ENCODE data around the gene CCL23.
"Not testable (repeated sequence)": the region's sequence is repeated elsewhere in the genome, so short reads cannot be mapped to it uniquely, and the experiment has no call there.

CCL23 gene, protein sequence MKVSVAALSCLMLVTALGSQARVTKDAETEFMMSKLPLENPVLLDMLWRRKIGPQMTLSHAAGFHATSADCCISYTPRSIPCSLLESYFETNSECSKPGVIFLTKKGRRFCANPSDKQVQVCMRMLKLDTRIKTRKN

DNA sequence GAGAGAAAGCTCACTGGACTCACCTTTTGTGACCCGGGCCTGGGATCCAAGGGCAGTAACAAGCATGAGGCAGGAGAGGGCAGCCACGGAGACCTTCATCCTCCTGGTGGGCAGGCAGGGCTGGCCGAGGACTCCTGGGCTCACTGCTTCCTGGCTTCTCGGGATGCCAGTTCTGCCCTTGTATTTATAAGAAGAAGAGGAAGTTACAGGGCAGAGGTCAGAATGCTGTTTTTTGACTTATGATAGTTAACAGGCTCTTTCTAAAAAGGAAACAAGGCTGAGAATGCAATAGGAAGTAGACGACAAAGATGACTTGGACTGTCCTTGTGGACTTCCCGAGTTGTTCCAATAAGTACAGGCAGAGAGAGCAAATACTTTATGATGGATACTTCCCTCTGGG, at the start of gene CCL23:
CCL23 (minus strand) TSS at position 174 of the 400 bp plus-strand sequence; CDS start at position 99, 75 bp downstream.
- no peak for DNase-seq (ENCODE audit: low read depth in 2 of 2, low spot score in 1 of 2)

DNA sequence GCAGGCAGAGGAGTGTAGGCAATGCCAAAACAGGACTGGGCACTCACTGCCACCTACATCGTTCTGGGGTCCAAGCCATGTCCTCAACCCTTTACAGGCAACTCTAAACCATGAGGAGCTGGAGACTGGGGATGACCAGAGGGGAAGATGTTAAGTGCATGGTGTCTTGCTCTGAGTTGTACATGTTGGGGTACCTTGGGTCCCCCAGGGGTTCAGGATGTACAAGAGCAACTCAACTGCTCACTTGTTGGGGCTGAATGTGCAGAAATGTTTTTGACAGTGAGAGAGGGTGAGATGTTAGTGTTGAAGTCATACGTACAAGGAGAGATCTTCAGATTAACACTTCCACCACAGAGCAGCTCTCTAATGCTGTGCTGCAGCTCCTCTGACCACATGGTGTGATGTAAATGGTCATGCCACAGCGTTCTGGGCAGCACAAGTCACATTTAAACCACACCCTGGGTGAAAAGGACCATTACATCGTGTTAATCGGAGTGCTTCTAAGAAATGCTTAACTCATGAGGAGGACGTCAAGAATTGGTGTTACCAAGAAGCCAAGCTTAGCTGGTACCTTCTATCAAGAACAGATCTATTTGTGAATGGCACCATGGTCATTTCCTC, 48.7 kb upstream of the CCL23 start:
- no peak for DNase-seq (ENCODE audit: low read depth in 2 of 2, low spot score in 1 of 2)

DNA sequence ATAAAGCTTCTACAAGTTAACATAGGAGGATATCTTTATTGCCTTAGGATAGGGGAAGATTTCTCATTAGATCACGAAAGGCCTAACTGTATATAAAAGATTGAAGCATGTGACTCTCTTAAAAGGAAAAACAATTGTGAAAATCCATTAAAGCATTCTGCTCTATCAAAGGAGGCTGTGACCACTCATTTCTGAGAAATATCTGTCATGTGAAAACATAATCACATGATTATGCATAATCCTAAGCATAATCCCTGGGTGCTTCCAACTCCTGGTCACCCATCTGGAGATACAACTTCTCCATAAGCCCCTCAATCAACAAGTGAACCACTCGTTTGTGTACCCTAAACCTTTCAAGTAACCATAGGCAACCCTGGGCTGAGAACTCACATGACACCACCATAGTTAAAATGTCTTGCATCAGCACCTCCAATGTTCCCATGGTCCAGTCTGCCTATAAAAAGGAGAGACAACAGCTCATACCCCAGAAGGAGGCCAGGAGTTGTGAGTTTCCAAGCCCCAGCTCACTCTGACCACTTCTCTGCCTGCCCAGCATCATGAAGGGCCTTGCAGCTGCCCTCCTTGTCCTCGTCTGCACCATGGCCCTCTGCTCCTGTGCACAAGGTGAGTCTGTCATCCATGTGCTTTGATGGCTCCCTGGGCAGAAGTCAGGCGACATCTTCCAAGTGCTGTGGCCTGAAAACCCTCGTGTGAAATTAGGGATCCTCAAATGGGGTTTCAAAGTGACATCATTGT, 46.2 kb upstream of the CCL23 start, which contains the start of gene CCL18:
CCL18 (plus strand) TSS at position 487 of the 756 bp plus-strand sequence; CDS start at position 558, 71 bp downstream.
- no peak for DNase-seq (ENCODE audit: low read depth in 2 of 2, low spot score in 1 of 2)

DNA sequence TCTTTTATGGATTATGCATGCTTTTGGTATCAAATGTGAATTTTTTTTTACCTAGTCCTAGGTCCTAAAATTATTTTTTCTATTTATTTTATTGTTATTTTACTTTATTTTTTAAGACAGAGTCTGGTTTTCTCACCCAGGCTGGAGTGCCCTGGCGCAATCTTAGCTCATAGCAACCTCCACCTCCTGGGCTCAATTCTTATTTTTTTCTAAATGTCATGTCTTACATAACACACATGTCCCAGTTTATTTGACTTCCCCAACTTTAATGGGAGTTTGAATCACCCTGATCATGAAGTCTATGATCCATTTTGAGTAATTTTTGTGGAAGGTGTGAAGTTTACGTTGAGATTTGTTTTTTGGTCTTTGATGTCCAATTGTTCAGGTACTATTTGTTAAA, 43.0 kb upstream of the CCL23 start:
- no peak for DNase-seq (ENCODE audit: low read depth in 2 of 2, low spot score in 1 of 2)

DNA sequence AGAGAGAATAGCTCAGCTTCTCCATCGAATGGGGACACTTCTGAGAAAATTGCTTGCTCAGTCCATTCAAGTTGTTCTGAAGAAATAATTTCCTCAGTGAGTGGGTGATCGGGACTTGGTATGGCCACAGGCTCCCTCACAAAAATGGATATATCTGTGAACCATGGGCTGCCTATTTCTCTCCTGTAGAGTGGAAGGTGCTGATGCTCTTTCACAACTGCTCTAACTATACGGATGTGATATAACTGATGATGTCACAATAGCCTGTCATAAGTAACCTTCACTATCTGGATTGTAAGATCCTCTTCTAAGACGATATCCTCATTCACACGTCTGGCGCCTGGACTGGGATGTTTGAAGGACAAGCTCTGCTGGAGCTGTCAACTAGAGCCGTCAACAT, 41.6 kb upstream of the CCL23 start:
- DNase-seq (ENCODE audit: low read depth in 2 of 2, low spot score in 1 of 2): no peak

DNA sequence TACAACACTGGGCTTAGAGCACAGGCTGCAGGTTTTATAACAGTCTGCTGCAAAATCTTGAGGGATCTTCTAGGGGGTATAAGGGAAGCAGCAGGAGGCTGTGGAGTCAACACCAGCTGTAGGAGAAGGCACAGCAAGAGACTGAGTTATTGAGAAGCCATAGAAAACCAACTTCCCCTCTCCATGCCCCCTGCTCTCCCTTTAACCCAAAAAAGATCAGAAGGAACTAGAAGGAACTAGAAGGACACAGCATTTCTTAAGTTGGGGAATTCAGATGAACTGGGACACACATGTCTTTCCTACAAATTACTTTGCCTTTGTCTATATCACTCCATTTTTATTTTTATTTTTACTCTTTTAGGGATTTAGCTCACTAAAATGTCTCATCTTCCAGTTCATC, 40.1 kb upstream of the CCL23 start:
- no peak for DNase-seq (ENCODE audit: low read depth in 2 of 2, low spot score in 1 of 2)

DNA sequence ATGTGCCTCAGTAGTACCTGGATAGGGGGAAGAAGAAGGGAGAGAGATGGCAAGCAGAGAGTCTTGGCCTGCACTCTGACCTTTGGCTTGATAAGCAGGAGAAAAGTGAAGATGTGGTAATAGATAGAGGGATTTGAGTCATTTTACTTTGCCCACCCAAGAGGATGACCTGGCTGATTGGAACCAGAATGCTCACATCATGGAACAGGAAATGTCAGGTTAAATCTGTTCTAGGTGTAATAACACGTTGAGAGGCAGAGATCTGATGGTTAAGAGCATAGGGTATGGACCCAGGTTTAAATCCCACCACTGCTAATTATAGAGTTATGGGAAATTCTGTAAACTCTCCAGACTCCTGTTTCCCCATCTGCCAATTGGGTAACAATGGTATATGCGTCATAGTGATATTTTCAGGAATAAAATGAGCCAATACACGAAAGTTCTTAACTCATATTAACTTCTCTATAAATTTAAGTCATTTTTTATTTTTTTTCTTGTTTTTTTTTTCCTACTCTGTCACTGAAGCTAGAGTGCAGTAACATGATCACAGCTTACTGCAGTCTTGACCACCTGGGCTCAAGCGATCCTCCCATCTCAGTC, 38.2 kb upstream of the CCL23 start:
- no peak for DNase-seq (ENCODE audit: low read depth in 2 of 2, low spot score in 1 of 2)

DNA sequence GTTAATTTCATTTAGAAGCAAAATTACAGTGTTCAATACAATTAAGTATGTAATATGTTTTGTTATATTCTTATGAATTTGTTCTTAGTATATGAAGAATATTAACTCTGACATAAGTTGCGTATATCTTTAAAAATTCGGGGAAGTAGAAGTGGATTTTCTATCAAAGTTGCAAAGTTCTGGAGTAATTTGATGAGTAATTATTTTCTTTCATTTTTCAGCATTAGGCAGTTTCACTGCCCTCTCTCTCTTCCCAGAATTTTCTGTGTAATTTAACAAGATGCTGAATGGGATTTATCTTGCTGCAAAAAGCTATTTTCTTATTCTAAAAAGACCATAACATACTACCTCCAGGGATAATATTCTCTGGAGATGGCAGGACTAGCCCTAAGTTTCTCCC, 37.4 kb upstream of the CCL23 start:
- DNase-seq (ENCODE audit: low read depth in 2 of 2, low spot score in 1 of 2): no peak

DNA sequence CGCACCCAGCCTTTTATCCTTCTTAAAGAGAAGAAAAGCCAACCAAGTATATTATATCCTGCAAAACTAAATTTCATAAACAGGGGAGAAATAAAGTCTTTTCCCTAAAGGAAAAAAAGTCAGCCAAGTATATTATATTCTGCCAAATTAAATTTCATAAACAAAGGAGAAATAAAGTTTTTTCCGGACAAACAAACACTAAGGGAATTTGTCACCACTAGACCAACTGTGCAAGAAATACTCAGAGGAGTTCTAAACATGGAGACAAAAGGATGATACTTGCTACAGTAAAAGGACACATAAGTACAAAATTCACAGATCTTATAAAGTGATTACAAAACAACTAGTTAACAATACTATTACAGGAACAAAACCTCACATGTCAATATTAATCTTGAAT, 31.9 kb upstream of the CCL23 start:
- no peak for DNase-seq (ENCODE audit: low read depth in 2 of 2, low spot score in 1 of 2)

DNA sequence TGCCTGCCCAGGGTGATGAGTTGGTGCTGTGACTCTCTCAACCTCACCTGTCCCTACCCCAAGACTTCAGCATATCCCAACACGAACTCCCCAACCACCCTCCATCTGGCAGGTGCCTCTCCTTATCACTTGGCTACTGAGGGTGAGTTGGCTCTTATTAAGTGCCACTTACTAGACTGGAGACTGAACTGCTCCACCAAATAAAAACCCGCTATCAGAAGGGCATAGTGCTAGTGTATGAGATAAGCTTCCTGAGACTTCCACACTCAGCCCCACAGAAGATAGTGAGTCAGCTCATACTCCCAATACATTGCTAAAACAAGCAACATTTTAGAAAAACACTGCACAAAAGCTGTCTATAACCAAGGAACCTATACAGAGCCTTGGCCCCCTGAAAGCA, 30.3 kb upstream of the CCL23 start:
- DNase-seq (ENCODE audit: low read depth in 2 of 2, low spot score in 1 of 2): no peak

DNA sequence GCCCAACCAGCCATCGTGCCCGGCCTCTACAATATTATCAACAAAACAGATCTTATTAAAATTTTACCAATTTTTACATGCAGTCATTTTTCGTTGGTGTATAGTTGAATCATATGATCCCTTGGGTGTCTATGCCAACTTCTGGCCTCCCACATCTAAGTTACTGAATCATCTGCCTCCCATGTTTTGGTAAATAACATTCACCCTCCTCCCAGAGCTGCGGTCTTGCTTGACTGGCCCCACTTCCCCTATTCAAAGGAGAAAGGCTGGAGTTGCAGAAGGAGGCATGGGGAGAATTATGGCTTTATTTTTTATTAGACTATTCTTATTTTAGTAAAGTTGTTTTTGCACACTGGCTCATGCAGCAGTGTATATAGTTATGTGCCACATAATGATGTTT, 18.5 kb upstream of the CCL23 start:
- DNase-seq (ENCODE audit: low read depth in 2 of 2, low spot score in 1 of 2): no peak

DNA sequence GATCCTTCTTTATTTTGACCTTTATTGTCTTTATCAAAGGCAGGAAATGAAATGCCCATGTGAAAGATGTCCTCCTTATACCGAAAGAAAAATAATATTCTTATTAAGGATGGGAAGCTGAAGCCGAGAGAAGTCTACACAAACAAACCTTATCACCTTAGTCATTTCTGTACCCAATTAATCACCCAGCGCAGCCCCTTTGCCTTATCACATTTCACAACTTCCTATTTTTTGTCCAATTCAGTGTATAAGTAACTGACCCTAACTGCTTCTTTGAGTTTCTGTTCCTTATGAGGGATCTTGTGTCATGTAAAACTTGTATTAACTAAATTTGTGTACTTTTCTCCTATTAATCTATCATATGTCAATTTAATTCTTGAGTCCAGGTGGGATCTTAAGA, 16.4 kb upstream of the CCL23 start:
- DNase-seq (ENCODE audit: low read depth in 2 of 2, low spot score in 1 of 2): no peak

DNA sequence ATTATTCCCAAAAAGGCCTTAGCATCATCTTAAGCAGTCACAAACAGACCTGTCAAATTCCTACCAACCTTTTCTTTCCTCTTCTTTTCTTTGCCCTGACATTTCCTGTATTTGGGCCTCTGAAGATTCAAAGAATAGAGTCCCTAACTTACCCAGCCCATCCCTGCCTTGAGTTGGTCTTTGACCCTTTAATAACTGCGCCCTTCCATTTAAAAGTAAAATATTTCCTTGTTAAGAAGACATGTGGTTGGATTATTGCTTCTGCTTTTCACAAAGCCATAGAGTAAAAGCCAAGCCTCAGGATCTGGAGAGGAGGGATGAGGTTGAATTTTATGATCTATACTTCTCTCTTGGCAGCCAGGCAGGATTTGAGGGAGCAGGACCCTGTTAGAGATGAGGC, 13.2 kb upstream of the CCL23 start:
- no peak for DNase-seq (ENCODE audit: low read depth in 2 of 2, low spot score in 1 of 2)

DNA sequence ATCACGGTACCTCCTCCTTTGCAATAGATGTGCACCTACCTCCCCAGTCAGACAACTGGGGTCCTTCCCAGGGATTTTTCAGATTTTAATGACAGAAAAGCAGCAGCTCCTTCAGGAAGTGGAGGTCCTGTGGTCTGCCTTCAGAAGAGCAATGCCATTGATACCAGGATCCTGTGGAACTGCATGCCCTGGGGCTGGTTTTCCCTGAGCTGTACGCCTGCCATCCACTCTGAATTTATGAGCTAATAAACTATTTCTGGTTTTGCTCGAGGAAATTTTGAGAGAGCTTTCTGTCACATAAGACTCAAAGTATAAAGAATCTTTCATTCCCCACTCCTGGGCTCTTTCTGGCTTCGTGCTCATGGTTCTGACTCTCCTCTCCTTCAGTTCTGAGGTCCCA, 10.0 kb upstream of the CCL23 start:
- no peak for DNase-seq (ENCODE audit: low read depth in 2 of 2, low spot score in 1 of 2)

DNA sequence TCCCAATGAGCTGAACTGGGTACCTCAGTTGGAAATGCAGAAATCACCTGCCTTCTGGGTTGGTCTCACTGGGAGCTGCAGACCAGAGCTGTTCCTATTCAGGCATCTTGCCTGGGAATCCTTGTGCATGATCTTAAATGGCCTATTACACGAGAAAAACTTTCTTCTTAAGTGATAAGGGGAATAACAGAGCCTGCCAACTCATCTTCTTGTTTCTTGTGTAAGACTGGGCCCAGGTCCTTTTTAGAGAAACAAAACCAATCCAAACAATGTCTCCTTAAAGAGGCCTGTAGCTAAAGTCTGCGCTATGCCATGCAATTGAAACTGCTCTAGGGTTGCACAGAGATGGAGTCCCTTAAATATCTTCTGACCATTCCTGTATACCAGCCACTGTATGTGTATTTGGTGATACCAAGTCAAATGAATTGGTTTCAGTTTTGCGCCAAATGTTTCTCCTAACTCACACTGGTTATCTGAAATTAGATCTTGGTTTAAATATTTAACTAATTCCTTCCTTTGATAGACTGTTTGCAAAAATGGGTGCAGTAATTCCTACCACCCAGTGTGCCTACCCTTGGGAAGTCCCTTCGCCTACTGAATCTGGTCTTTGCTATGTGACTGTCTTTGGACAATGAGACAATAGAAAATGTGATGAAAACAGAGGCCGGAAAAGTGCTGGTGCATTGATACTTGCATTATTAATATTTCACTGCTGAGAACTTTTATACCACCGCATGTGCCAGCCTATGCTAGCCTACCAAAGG, 6.5 kb upstream of the CCL23 start:
- DNase-seq (ENCODE audit: low read depth in 2 of 2, low spot score in 1 of 2): no peak

DNA sequence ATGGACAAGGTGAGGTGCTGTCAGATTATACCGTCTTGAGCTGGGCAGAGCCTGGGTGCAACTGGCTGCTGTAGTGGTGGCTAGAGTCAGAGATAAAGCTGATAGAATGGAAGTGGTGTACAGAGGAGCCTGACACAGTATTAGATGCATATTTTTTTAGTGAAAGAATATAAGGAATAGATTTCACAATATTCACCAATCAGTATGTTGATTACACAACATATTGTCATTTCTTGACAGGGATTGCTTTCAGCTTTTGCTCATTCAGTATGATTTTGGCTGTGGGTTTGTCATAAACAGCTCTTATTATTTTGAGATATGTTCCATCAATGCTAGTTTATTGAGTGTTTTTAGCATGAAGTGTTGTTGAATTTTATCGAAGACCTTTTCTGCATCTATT, 1.7 kb upstream of the CCL23 start:
- DNase-seq (ENCODE audit: low read depth in 2 of 2, low spot score in 1 of 2): no peak

DNA sequence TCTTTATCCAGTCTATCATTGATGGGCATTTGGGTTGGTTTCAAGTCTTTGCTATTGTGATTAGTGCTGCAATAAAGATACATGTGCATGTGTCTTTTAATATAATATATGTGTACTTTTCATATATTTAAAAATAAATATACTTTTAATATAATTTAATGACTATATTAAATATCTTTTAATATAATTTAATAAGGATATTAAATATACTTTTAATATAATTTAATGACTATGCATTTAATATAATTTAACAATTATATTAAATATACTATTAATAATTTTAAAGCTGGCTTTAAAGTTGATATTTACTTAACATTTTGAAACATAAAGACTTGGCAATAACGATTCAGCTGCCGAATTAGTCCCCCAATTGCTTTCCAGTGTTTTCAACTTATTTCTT, 1.2 kb downstream of the CCL23 start:
- no peak for DNase-seq (ENCODE audit: low read depth in 2 of 2, low spot score in 1 of 2)

DNA sequence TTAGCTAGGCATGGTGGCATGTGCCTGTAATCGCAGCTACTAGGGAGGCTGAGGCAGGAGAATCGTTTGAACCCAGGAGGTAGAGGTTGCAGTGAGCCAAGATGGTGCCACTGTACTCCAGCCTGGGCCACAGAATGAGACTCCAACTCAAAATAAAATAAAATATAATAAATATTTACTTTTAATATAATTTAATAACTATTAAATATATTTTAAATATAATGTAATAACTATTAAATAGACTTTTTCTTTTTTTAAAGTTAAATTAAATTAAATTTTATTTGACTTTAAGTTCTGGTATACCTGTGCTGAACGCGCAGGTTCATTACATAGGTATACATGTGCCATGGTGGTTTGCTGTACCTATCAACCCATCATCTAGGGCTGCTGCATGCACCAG, 1.9 kb downstream of the CCL23 start:
- DNase-seq (ENCODE audit: low read depth in 2 of 2, low spot score in 1 of 2): not testable (repeated sequence)

DNA sequence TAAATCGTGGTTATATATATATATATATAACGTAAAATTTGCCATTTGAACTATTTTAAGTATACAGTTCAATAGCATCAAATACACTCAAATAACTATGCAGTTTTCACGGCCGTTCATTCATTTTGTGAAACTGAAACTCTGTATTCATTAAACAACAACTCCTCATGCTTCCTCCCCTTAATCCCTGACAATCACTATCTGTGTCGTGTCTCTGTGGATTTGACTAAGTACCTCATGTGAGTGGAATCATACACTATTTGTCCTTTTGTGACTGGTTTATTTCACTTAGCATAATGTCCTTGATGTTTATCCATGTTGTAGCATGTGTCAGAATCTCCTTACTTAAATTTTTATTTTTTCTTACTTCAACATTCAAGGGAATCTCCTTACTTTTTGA, 2.8 kb downstream of the CCL23 start:
- DNase-seq (ENCODE audit: low read depth in 2 of 2, low spot score in 1 of 2): no peak

DNA sequence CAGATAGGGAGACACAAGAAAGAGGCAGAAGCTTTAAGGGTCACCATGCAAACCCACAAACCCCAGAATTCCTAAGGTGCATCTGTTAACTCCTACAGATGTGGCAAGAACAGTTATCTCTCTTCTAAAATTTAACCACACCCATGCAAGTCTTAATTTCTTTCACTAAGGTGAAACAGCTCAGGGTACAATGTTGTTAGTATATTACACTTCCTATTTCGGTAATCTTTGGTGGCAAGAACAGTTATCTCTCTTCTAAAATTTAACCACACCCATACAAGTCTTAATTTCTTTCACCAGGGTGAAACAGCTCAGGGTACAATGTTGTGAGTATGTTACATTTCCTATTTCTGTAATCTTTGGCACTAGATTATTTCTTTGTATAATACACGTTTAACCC, 6.6 kb downstream of the CCL23 start:
- DNase-seq (ENCODE audit: low read depth in 2 of 2, low spot score in 1 of 2): no peak

DNA sequence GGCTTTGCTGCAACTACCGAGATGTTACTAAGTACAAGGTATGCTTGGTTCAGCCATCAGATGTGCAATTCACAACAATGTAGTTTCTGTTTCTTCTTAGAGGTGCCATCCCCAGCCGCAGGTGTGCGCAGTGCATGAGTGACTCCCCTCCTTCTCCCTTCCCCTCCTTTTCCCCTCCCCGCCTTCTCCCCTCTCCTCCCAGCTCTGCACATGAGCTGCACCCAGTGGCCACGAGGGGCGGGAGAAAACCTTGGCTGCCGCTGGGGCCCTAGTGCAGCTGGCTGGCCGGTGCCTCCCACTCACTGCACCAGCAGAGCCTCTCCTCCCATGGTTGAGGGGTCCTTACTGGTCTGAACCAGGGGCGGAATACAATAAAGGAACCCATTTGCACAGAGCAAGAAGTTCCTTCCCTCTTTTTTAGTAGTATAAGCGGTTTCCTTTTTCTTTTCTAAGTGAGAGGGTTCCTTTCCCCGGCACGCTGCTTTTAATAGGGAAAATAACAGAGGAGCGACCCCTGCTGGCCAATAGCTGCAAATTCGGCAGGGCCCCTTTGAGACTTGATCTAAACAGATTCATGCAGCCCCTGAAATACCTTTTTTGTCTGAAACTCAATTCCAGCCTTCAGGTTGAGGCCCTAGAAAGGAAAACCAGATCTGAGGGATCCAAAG, 8.6 kb downstream of the CCL23 start:
- no peak for DNase-seq (ENCODE audit: low read depth in 2 of 2, low spot score in 1 of 2)
